Smooth muscle cell (in vitro differentiated cells): ENCODE measurements around the gene IDH2. TPM values are rescaled to one million over a fixed set of nuclear protein-coding genes. Genes with fewer than 3 reads are reported as not detected.

Experiments used
- DNase-seq: peaks from one replicate; lab custom pipeline; 2025; ENCODE audit not compliant: unreplicated experiment; lab: John Stamatoyannopoulos, UW
- H2AFZ ChIP-seq: fragments of 200-600 bp; sonication (generic); 2 replicates; pipeline ENCODE4 v1.6.0; 2016; ENCODE audit warnings: antibody characterized with exemption, low read depth, mild to moderate bottlenecking
- H3F3A ChIP-seq: fragments of 200-600 bp; sonication (generic); 2 replicates; pipeline ENCODE4 v1.6.0; 2017; ENCODE audit warnings: antibody characterized with exemption, low read depth
- H3K27ac ChIP-seq: fragments of 200-600 bp; sonication (generic); 2 replicates; pipeline ENCODE4 v1.5.1; 2016; ENCODE audit warnings: low read depth, mild to moderate bottlenecking
- H3K27me3 ChIP-seq: fragments of 200-600 bp; sonication (generic); 2 replicates; pipeline ENCODE4 v1.6.1; 2016; ENCODE audit warnings: low read depth, mild to moderate bottlenecking
- H3K36me3 ChIP-seq: fragments of 200-600 bp; sonication (generic); 2 replicates; pipeline ENCODE4 v1.5.1; 2016; ENCODE audit warnings: low read depth
- H3K4me1 ChIP-seq: fragments of 200-600 bp; sonication (generic); 2 replicates; pipeline ENCODE4 v1.5.1; 2016; ENCODE audit warnings: low read depth
- H3K4me2 ChIP-seq: fragments of 200-600 bp; sonication (generic); 2 replicates; pipeline ENCODE4 v1.6.0; 2016; ENCODE audit warnings: mild to moderate bottlenecking
- H3K4me3 ChIP-seq: fragments of 200-600 bp; sonication (generic); 2 replicates; pipeline ENCODE4 v1.5.1; 2016; ENCODE audit warnings: mild to moderate bottlenecking
- H3K79me2 ChIP-seq: fragments of 200-600 bp; sonication (generic); 2 replicates; pipeline ENCODE4 v1.6.0; 2016; ENCODE audit warnings: low read depth, mild to moderate bottlenecking
- H3K9ac ChIP-seq: fragments of 200-600 bp; sonication (generic); 2 replicates; pipeline ENCODE4 v1.6.0; 2016; ENCODE audit warnings: low read depth
- H3K9me3 ChIP-seq: fragments of 200-600 bp; sonication (generic); replicated peaks from 2 replicates; pipeline ENCODE4 v1.5.1; 2016; ENCODE audit warnings: low read depth
- H4K20me1 ChIP-seq: fragments of 200-600 bp; sonication (generic); 2 replicates; pipeline ENCODE4 v1.6.0; 2016; ENCODE audit warnings: low read depth
- WGBS: methylation state at CpG from one replicate; pipeline ENCODE4 v1.1.7; 2016; ENCODE audit warnings: low lambda C conversion rate; 5-methylcytosine and 5-hydroxymethylcytosine counted together
- polyA plus RNA-seq: library from polyadenylated mRNA; unstranded; fragments of >200 nt; fragmentation: Nextera tagmentation; extraction: Ambion mirVana; gene quantifications from 2 replicates; pipeline ENCODE4 v1.2.1, GENCODE V29; 2016
- total RNA-seq: library from RNA; depleted of rRNA; stranded (reverse); fragments of >200 nt; gene quantifications from 2 replicates; pipeline ENCODE4 v1.2.3, GENCODE V29; 2014
- TF ChIP-seq, protein P1 (sequence below): fragments of 200-600 bp; sonication (generic); IDR thresholded peaks from 2 replicates; pipeline ENCODE4 v1.5.1; 2017; ENCODE audit warnings: borderline replicate concordance, mild to moderate bottlenecking, antibody characterized with exemption; ENCODE audit not compliant: insufficient read depth, poor library complexity, severe bottlenecking

IDH2 gene
- total and polyA plus RNA-seq, 2 experiments from 2014 or later, result 67.9 to 278 TPM

DNA sequence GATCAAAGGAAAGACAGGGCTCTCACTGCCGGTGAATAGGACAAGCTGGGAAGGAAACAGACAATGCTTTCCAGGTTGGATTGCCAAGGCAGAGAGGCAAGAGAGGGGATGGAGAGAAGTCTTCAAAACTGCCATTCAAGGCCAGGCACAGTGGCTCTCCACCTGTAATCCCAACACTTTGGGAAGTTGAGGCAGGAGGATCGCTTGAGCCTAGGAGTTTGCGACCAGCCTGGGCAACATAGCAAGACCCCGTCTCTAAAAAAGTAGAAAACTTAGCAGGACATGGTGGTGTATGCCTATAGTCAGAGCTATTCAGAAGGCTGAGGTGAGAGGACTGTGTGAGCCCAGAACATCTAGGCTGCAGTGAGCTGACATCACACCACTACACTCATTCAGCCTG, 43.5 kb upstream of the IDH2 start:
- Histone ChIP-seq H3K9ac (no peak overlapping the region), H3K27ac (no peak overlapping the region), H3K9me3 (no peaks in the 10 kb centered on the region), H3F3A (no peaks in the 10 kb centered on the region), H4K20me1 (no peaks in the 10 kb centered on the region), H3K27me3 (no peaks in the 10 kb centered on the region), H3K4me2 (no peak overlapping the region), H3K36me3 (no peaks in the 10 kb centered on the region), H3K4me1 (peaks cover 4% of the 10 kb centered on the region), H3K4me3 (no peak overlapping the region), H3K79me2 (no peaks in the 10 kb centered on the region), H2AFZ (no peak overlapping the region)
- DNase-seq, result no peak
- 99% methylated on average over 4 of the region's 4 CpGs for WGBS
- TF ChIP-seq, protein P1, sequence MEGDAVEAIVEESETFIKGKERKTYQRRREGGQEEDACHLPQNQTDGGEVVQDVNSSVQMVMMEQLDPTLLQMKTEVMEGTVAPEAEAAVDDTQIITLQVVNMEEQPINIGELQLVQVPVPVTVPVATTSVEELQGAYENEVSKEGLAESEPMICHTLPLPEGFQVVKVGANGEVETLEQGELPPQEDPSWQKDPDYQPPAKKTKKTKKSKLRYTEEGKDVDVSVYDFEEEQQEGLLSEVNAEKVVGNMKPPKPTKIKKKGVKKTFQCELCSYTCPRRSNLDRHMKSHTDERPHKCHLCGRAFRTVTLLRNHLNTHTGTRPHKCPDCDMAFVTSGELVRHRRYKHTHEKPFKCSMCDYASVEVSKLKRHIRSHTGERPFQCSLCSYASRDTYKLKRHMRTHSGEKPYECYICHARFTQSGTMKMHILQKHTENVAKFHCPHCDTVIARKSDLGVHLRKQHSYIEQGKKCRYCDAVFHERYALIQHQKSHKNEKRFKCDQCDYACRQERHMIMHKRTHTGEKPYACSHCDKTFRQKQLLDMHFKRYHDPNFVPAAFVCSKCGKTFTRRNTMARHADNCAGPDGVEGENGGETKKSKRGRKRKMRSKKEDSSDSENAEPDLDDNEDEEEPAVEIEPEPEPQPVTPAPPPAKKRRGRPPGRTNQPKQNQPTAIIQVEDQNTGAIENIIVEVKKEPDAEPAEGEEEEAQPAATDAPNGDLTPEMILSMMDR, result no peak

DNA sequence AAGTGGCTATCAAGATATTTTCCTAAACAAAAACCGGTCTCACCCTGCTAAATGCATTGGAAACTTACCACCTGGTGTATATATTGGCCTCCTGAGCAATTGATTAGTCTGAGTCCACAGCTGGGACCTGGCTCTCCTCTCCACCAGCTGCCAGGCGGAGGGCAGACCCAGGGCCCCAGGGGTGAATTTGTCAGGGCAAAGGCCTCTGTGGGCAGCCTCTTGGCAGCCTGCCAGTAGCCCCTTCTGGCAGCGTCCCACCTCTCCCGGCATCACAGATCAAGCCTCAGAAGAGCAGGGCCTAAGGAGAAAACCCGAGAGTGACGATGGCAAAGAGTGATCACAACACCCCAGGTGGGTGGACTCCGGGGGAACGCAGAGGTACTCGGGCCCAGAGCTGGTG, 43.0 kb upstream of the IDH2 start:
- TF ChIP-seq, protein P1, result no peak
- 95% methylated on average over 9 of the region's 9 CpGs for WGBS
- Histone ChIP-seq H3K4me2 (no peak overlapping the region), H3K4me1 (peaks cover 4% of the 10 kb centered on the region), H3K79me2 (no peaks in the 10 kb centered on the region), H3K9me3 (no peaks in the 10 kb centered on the region), H3F3A (no peaks in the 10 kb centered on the region), H3K4me3 (no peak overlapping the region), H3K27ac (no peak overlapping the region), H4K20me1 (no peaks in the 10 kb centered on the region), H2AFZ (no peak overlapping the region), H3K27me3 (no peaks in the 10 kb centered on the region), H3K9ac (no peak overlapping the region), H3K36me3 (no peaks in the 10 kb centered on the region)
- no peak for DNase-seq

DNA sequence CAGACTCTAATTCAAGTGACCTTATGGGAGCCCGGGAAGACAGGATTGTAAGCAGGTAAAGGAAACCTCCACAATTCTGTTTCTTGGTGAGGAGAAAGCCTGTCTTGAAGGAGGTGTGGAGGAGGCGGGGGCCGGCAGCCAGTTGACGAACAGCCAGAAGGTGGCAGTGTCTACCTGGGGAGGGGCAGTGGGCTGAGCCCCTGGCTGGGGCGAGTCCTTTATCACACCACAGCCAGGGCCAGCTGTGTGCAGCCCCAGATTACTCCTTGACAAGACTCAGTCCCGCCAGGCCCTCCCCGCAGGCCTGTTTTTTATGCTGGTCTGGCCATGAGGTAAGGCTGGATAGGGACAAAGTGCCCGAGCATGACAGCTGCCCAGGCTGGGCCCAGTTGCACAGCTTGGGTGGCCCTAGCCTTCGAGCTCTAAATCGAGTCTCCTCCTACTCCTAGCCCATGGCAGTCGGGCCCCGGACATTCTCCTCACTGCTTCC, 40.9 kb upstream of the IDH2 start:
- Histone ChIP-seq H3K4me2 (peak overlapping the region; percentile 49), H3K4me1 (peaks cover 4% of the 10 kb centered on the region), H3K9ac (no peak overlapping the region), H3K79me2 (no peaks in the 10 kb centered on the region), H2AFZ (peak overlapping the region; percentile 65), H4K20me1 (no peaks in the 10 kb centered on the region), H3K9me3 (no peaks in the 10 kb centered on the region), H3K27me3 (no peaks in the 10 kb centered on the region), H3F3A (no peaks in the 10 kb centered on the region), H3K36me3 (no peaks in the 10 kb centered on the region), H3K4me3 (no peak overlapping the region), H3K27ac (no peak overlapping the region)
- TF ChIP-seq, protein P1, result peak; percentile 61
- DNase-seq, result peak; percentile 32
- WGBS, result 7% methylated on average over 12 of the region's 12 CpGs

DNA sequence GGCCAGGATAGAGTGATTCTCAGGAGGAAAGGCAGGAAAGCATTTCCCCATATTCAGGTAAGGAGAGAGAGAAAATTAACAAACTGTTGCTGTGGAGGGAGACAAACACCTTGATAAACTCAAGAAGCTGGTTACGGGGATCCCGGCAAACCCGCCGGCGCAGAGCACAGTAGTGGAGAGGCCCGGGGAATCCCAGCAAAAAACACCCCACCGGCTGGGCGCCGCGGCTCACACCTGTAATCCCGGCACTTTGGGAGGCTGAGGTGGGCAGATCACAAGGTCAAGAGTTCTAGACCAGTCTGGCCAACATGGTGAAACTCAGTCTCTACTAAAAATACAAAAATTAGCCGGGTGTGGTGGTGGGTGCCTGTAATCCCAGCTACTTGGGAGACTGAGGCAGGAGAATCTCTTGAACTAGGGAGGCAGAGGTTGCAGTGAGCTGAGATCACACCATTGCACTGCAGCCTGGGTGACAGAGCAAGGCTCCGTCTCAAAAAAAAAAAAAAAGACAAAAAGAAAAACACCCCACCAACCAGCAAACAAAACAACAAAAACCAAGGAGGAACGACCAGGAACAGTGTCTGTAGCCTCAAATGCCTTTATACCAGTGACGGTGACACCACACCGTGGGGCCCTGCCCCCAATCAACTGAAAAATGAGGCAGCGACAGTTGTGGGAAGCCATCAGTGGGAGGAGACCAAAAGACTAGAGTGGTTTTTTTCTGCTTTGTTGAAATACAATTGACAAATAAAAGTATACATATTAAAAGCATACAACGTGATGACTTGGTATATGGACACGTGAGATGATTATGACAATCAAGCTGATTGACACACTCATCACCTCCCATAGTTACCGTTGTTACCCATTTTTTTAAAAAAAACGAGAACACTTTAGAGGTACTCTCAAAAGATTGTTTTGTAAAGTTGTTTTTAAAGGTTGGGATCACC, 40.2 kb upstream of the IDH2 start:
- Histone ChIP-seq H3K4me2 (peak overlapping the region; percentile 49), H3K27me3 (no peaks in the 10 kb centered on the region), H3F3A (no peaks in the 10 kb centered on the region), H3K4me1 (peaks cover 4% of the 10 kb centered on the region), H2AFZ (peak overlapping the region; percentile 65), H3K27ac (no peak overlapping the region), H3K79me2 (no peaks in the 10 kb centered on the region), H3K36me3 (no peaks in the 10 kb centered on the region), H3K9me3 (no peaks in the 10 kb centered on the region), H3K9ac (no peak overlapping the region), H3K4me3 (no peak overlapping the region), H4K20me1 (no peaks in the 10 kb centered on the region)
- DNase-seq, result no peak
- TF ChIP-seq, protein P1, result no peak
- WGBS, result 82% methylated on average over 21 of the region's 21 CpGs
